ENCODE results near the gene HOXC6.
"Not testable (repeated sequence)": the region's sequence is repeated elsewhere in the genome, so short reads cannot be mapped to it uniquely, and the experiment has no call there.

Gene HOXC6

DNA sequence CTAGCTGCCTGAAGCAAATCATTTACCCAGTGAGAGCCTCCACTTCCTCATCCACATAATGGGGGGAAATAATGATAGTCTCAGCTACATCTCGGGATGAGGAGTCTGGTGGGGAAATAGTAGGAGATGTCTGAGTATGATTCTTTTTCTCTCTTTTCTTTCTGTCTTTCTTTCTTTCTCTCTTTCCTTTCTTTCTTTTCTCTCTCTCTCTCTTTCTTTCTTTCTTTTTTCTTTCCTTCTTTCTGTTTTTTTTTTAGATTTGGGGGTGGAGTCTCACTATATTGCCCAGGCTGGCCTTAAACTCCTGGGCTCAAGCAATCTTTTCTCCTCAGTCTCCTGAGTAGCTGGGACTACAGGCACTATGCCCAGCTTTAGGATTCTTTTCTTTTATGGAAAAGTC lies 38.2 kb downstream of the HOXC6 start:
- no peak for DNase-seq (ENCODE audit: low read depth)
- TF ChIP-seq CTCF (IDR thresholded peaks at IDR 0.05; ENCODE audit: low read depth, low read length, missing control alignments): no peak
- no peak overlapping the region for H3K4me3 ChIP-seq (ENCODE audit: low read depth, low read length)

DNA sequence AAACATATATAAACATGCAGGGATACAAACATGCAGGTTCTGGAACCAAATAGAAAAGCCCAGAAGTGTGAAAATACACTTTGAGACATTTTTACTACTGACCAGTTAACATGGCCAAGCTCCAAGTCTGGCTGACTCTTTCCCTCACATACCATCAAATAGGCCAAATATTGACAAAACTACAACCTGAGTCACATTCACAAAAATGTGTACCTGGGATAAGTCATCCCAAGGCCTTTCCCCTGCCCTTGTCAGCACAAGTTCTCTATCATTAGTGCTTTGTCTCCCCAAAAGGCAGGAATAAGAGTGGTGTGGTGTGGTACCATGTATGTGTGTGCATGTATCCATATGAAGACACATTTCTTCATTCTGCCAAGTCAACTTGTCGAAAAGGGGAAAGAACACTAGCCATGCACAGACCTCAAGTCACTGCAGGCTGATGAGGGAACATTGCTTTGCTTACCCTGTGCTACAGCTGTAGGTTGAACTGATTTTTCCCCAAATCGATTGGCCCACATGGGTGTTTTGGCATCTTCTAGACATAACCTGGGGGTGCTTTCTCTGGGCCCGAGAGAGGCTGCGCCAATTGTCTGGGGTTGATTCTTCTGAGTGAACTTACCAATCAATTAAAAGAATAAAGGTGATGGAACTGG lies 40.3 kb downstream of the HOXC6 start:
- no peak for DNase-seq (ENCODE audit: low read depth)
- no peak for TF ChIP-seq CTCF (IDR thresholded peaks at IDR 0.05; ENCODE audit: low read depth, low read length, missing control alignments)
- H3K4me3 ChIP-seq (ENCODE audit: low read depth, low read length): no peak overlapping the region

- no peak overlapping the region for H3K4me3 ChIP-seq (ENCODE audit: low read depth, low read length)
- DNase-seq (ENCODE audit: low read depth): no peak
- no peak for TF ChIP-seq CTCF (IDR thresholded peaks at IDR 0.05; ENCODE audit: low read depth, low read length, missing control alignments)
These were observed 43.7 kb downstream of the HOXC6 start for GRCh38 chr12:54071942-54072341.

DNA sequence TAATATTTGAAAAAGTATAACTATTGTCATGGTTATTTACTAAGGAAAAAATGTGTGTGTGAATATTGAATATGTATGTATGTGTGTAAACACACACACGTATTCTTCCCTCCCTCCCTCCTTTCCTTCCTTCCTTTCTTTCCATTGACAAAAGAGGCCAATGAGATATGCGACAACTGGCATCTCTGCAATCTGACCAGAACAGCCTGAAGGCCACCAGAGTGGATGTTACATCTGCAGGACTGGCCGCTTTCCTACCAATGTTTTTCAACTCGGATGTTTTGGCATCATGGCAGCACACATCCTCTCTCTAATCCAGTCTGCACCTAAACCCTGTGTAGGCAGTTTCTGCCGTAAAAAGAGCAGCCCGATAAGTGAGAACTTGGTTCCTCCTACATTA lies 46.1 kb downstream of the HOXC6 start:
- DNase-seq (ENCODE audit: low read depth): no peak
- TF ChIP-seq CTCF (IDR thresholded peaks at IDR 0.05; ENCODE audit: low read depth, low read length, missing control alignments): no peak
- H3K4me3 ChIP-seq (ENCODE audit: low read depth, low read length): no peak overlapping the region

GRCh38 chr12:54075409-54075808 lies 47.2 kb downstream of the HOXC6 start:
- TF ChIP-seq CTCF (IDR thresholded peaks at IDR 0.05; ENCODE audit: low read depth, low read length, missing control alignments): no peak
- no peak overlapping the region for H3K4me3 ChIP-seq (ENCODE audit: low read depth, low read length)
- DNase-seq (ENCODE audit: low read depth): no peak

GRCh38 chr12:54075974-54076373 lies 47.7 kb downstream of the HOXC6 start:
- H3K4me3 ChIP-seq (ENCODE audit: low read depth, low read length): no peak overlapping the region
- no peak for TF ChIP-seq CTCF (IDR thresholded peaks at IDR 0.05; ENCODE audit: low read depth, low read length, missing control alignments)
- DNase-seq (ENCODE audit: low read depth): no peak

DNA sequence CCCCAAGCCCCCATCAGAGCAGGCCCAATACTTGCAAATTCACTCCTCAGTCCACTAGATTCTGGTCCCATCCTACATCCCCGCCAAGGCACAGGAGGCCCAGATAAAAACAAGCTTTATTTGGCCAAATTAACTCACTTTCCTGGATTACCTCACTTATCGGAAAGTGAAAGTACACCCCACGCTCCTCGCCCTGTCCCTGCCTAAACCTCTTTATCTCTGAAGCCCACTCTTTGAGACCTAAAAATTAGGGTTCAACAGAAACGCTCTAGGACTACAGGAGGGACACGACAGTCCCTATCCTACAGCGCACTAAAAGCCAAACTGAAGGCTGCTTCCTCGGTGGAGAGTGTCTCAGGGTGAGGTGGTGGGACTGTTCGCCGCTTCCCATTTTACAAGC lies 49.6 kb downstream of the HOXC6 start:
- not testable (repeated sequence) for H3K4me3 ChIP-seq (ENCODE audit: low read depth, low read length); DNase-seq (ENCODE audit: low read depth)

GRCh38 chr12:54079115-54079514 lies 50.9 kb downstream of the HOXC6 start:
- H3K4me3 ChIP-seq (ENCODE audit: low read depth, low read length); DNase-seq (ENCODE audit: low read depth): not testable (repeated sequence)

Data from GM12864 (cell line).